Right lobe of liver (tissue), 4 donors: ENCODE results near the gene PLEKHG3.

ENCODE experiments used
- POLR2A ChIP-seq: fragments of 450-650 bp; IDR thresholded peaks from one replicate; pipeline ENCODE4 v1.6.1; 2017; ENCODE audit warnings: antibody characterized with exemption, mild to moderate bottlenecking
- TF ChIP-seq, protein P1 (sequence below), 4 donors: fragments of 200-600 bp in 3 of 4; fragments of 450-650 bp in 1 of 4; IDR thresholded peaks; one replicate each; pipeline versions ENCODE4 v1.5.1 to v1.8.0; 2016 to 2022; ENCODE audit warnings: antibody characterized with exemption in 4 of 4, mild to moderate bottlenecking in 2 of 4
- donor health status: DM: no; HTN: no; CAD: no.
- donor health status: DM: no; HTN: no; CAD: no.
- donor health status: DM: no; HTN: yes; CAD: no.

DNA sequence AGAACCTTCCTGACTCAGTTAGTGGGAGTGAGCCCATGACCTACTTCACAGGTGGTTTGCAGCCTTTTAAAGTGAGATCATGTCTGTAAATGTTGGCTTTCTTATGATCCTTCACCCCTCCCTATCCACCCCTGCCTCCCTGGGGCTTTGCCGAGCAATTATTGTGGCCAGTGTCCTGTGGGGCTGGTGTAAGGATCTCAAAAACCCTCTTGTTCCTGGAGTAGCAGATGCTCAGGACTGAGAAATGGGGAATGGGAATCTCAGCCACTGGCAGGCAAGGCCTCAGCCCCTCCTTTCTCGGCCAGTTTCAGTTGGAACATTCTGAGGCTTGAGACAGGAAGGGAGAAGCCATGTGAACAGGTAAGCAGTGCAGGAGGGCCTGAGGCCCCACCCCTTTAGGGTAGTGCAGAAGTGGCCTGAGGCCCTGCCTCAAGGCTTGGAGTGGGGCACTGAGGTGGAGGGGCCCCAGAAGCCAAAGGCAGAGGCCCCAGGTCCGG is 53.8 kb downstream of the PLEKHG3 start:
- TF ChIP-seq, protein P1, sequence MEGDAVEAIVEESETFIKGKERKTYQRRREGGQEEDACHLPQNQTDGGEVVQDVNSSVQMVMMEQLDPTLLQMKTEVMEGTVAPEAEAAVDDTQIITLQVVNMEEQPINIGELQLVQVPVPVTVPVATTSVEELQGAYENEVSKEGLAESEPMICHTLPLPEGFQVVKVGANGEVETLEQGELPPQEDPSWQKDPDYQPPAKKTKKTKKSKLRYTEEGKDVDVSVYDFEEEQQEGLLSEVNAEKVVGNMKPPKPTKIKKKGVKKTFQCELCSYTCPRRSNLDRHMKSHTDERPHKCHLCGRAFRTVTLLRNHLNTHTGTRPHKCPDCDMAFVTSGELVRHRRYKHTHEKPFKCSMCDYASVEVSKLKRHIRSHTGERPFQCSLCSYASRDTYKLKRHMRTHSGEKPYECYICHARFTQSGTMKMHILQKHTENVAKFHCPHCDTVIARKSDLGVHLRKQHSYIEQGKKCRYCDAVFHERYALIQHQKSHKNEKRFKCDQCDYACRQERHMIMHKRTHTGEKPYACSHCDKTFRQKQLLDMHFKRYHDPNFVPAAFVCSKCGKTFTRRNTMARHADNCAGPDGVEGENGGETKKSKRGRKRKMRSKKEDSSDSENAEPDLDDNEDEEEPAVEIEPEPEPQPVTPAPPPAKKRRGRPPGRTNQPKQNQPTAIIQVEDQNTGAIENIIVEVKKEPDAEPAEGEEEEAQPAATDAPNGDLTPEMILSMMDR (IDR thresholded peaks at IDR 0.05), result no peak
- TF ChIP-seq POLR2A, result no peak
